ENCODE results near the gene UAP1L1. TPM values are rescaled to one million over a fixed set of nuclear protein-coding genes. Genes with fewer than 3 reads are reported as not detected.

UAP1L1 gene
- total RNA-seq, 2 donors from 2014 or later, result 9.0 to 13.0 TPM

- TF ChIP-seq CTCF (IDR thresholded peaks at IDR 0.05), result peak; percentile 89
- Histone ChIP-seq H3K9ac (ENCODE audit: low read depth in 2 of 2, low read length in 2 of 2) (peak overlapping the region in 1 of 2 donors; percentile 54), H3K4me3 (no peak overlapping the region), H3K9me3 (no peaks in the 10 kb centered on the region), H3K27me3 (no peaks in the 10 kb centered on the region), H3K4me1 (peaks cover 20% of the 10 kb centered on the region), H3K36me3 (no peaks in the 10 kb centered on the region), H3K27ac (peak overlapping the region; percentile 53)
- DNase-seq, result peak; percentile 88
- intact Hi-C loops (cut with DNase I), result loop anchor here (2.0 kb wide), 1 partner anchor 19 kb away; no protein-coding TSS in a partner anchor
Measured at GRCh38 chr9:137067860-137068538, 9.3 kb upstream of the UAP1L1 start.

GRCh38 chr9:137068539-137069507, 8.5 kb upstream of the UAP1L1 start:
- H3K9ac ChIP-seq (ENCODE audit: low read depth in 2 of 2, low read length in 2 of 2), result peak overlapping the region; percentile 35 to 54
- H3K4me3 ChIP-seq, result peak overlapping the region; percentile 41
- no peak for TF ChIP-seq CTCF (IDR thresholded peaks at IDR 0.05)
- H3K27ac ChIP-seq, result no peak overlapping the region
- no peaks in the 10 kb centered on the region for H3K27me3 ChIP-seq
- peaks cover 20% of the 10 kb centered on the region for H3K4me1 ChIP-seq
- H3K36me3 ChIP-seq, result no peaks in the 10 kb centered on the region
- intact Hi-C loops (cut with DNase I), result no loop called here
- DNase-seq, result no peak
- no peaks in the 10 kb centered on the region for H3K9me3 ChIP-seq

GRCh38 chr9:137069508-137070091, 7.7 kb upstream of the UAP1L1 start:
- intact Hi-C loops (cut with DNase I), result no loop called here
- H3K27ac ChIP-seq, result no peak overlapping the region
- DNase-seq, result no peak

GRCh38 chr9:137070201-137070905, 7.0 kb upstream of the UAP1L1 start, which contains the start of gene SAPCD2:
SAPCD2 (minus strand) TSS chr9:137070557; CDS start chr9:137070460, 97 bp downstream.
- peak within 1 kb of the TSS; percentile 42 for H3K27ac ChIP-seq
- no peaks in the 10 kb centered on the region for H3K9me3 ChIP-seq
- H3K9ac ChIP-seq (ENCODE audit: low read depth in 2 of 2, low read length in 2 of 2), result peak within 1 kb of the TSS; percentile 54 to 71
- intact Hi-C loops (cut with DNase I), result no loop called here
- peak; percentile 89 for DNase-seq
- H3K27me3 ChIP-seq, result no peaks in the 10 kb centered on the region
- TF ChIP-seq CTCF (IDR thresholded peaks at IDR 0.05), result no peak
- H3K4me3 ChIP-seq, result peak within 1 kb of the TSS; percentile 41
- no peaks in the 10 kb centered on the region for H3K36me3 ChIP-seq
- H3K4me1 ChIP-seq, result peaks cover 20% of the 10 kb centered on the region

More at GRCh38 chr9:137069508-137070091, 7.7 kb upstream of the UAP1L1 start:
- H3K9ac ChIP-seq (ENCODE audit: low read depth in 2 of 2, low read length in 2 of 2), result peak overlapping the region; percentile 22 to 35
- no peaks in the 10 kb centered on the region for H3K27me3 ChIP-seq
- H3K9me3 ChIP-seq, result no peaks in the 10 kb centered on the region
- no peak for TF ChIP-seq CTCF (IDR thresholded peaks at IDR 0.05)
- H3K36me3 ChIP-seq, result no peaks in the 10 kb centered on the region
- H3K4me3 ChIP-seq, result peak overlapping the region; percentile 41
- peaks cover 20% of the 10 kb centered on the region for H3K4me1 ChIP-seq

- H3K27me3 ChIP-seq, result no peaks in the 10 kb centered on the region
- no peaks in the 10 kb centered on the region for H3K9me3 ChIP-seq
- no peak for DNase-seq
- peak overlapping the region; percentile 42 for H3K27ac ChIP-seq
- H3K4me1 ChIP-seq, result peaks cover 20% of the 10 kb centered on the region
- intact Hi-C loops (cut with DNase I), result no loop called here
- TF ChIP-seq CTCF (IDR thresholded peaks at IDR 0.05), result no peak
- peak overlapping the region; percentile 41 for H3K4me3 ChIP-seq
- peak overlapping the region; percentile 54 to 71 for H3K9ac ChIP-seq (ENCODE audit: low read depth in 2 of 2, low read length in 2 of 2)
- H3K36me3 ChIP-seq, result no peaks in the 10 kb centered on the region
Measured at GRCh38 chr9:137070906-137071275, 6.4 kb upstream of the UAP1L1 start.
